Astrocyte (in vitro differentiated cells and primary cell): Measurements from ENCODE around the gene RCOR1.

Experiments used
- CTCF ChIP-seq: IDR thresholded peaks from 2 replicates; pipeline ENCODE4 v1.5.1; 2011; ENCODE audit warnings: low read depth, mild to moderate bottlenecking, inconsistent platforms, low read length, moderate library complexity; ENCODE audit not compliant: insufficient read depth
- EZH2 ChIP-seq: IDR thresholded peaks from 2 replicates; pipeline ENCODE4 v1.6.1; 2012; ENCODE audit warnings: mild to moderate bottlenecking, low read length, inconsistent platforms; ENCODE audit not compliant: insufficient read depth

GRCh38 chr14:102732924-102733323 lies 140.5 kb downstream of the RCOR1 start:
- TF ChIP-seq CTCF (no peak), EZH2 (no peak)
